Measurements from ENCODE around the gene SPTSSB. TPM values are rescaled to one million over a fixed set of nuclear protein-coding genes. Genes with fewer than 3 reads are reported as not detected.

Gene SPTSSB
- total RNA-seq, 3 donors from 2014 or later: 0.05 TPM; not detected in 2

GRCh38 chr3:161339517-161340500, 31.5 kb downstream of the SPTSSB start:
- Mint-ChIP-seq H3K9me3 (no peaks in the 10 kb centered on the region), H3K4me1 (ENCODE audit: low read depth) (no peaks in the 10 kb centered on the region), H3K4me3 (no peak overlapping the region), H3K36me3 (ENCODE audit: insufficient read depth) (no peaks in the 10 kb centered on the region), H3K27me3 (ENCODE audit: low read depth) (peaks cover 4% of the 10 kb centered on the region)
- no peak for ATAC-seq
- no peak for DNase-seq

GRCh38 chr3:161337311-161337710, 34.0 kb downstream of the SPTSSB start:
- Mint-ChIP-seq H3K9me3 (no peaks in the 10 kb centered on the region), H3K4me1 (ENCODE audit: low read depth) (no peaks in the 10 kb centered on the region), H3K4me3 (no peak overlapping the region), H3K36me3 (ENCODE audit: insufficient read depth) (no peaks in the 10 kb centered on the region), H3K27me3 (ENCODE audit: low read depth) (peaks cover 8% of the 10 kb centered on the region)
- ATAC-seq (no peak), DNase-seq (no peak)

GRCh38 chr3:161336661-161337060, 34.7 kb downstream of the SPTSSB start:
- peaks cover 4% of the 10 kb centered on the region for H3K27me3 Mint-ChIP-seq (ENCODE audit: low read depth)
- no peaks in the 10 kb centered on the region for H3K4me1 Mint-ChIP-seq (ENCODE audit: low read depth)

GRCh38 chr3:161333696-161334095, 37.6 kb downstream of the SPTSSB start:
- H3K36me3 Mint-ChIP-seq (ENCODE audit: insufficient read depth): no peaks in the 10 kb centered on the region
- H3K27me3 Mint-ChIP-seq (ENCODE audit: low read depth): peaks cover 12% of the 10 kb centered on the region
- DNase-seq (no peak), ATAC-seq (no peak)
- H3K9me3 Mint-ChIP-seq: no peaks in the 10 kb centered on the region
- H3K4me3 Mint-ChIP-seq: no peak overlapping the region
- no peaks in the 10 kb centered on the region for H3K4me1 Mint-ChIP-seq (ENCODE audit: low read depth)

More at GRCh38 chr3:161336661-161337060, 34.7 kb downstream of the SPTSSB start:
- DNase-seq (no peak), ATAC-seq (no peak)
- Mint-ChIP-seq H3K36me3 (ENCODE audit: insufficient read depth) (no peaks in the 10 kb centered on the region), H3K9me3 (no peaks in the 10 kb centered on the region), H3K4me3 (no peak overlapping the region)

GRCh38 chr3:161332792-161333191, 38.5 kb downstream of the SPTSSB start:
- H3K4me3 Mint-ChIP-seq: no peak overlapping the region
- DNase-seq: no peak
- H3K36me3 Mint-ChIP-seq (ENCODE audit: insufficient read depth): no peaks in the 10 kb centered on the region
- no peaks in the 10 kb centered on the region for H3K9me3 Mint-ChIP-seq
- no peaks in the 10 kb centered on the region for H3K4me1 Mint-ChIP-seq (ENCODE audit: low read depth)
- no peak for ATAC-seq
- peaks cover 12% of the 10 kb centered on the region for H3K27me3 Mint-ChIP-seq (ENCODE audit: low read depth)

GRCh38 chr3:161325059-161325458, 46.3 kb downstream of the SPTSSB start:
- Mint-ChIP-seq H3K4me3 (no peak overlapping the region), H3K27me3 (ENCODE audit: low read depth) (peaks cover 4% of the 10 kb centered on the region), H3K4me1 (ENCODE audit: low read depth) (no peaks in the 10 kb centered on the region), H3K9me3 (peaks cover 14% of the 10 kb centered on the region), H3K36me3 (ENCODE audit: insufficient read depth) (no peaks in the 10 kb centered on the region)
- ATAC-seq (no peak), DNase-seq (no peak)

- Mint-ChIP-seq H3K36me3 (ENCODE audit: insufficient read depth) (no peaks in the 10 kb centered on the region), H3K9me3 (peaks cover 14% of the 10 kb centered on the region)
Measured at GRCh38 chr3:161323926-161324621, 47.2 kb downstream of the SPTSSB start.

GRCh38 chr3:161322781-161323568, 48.3 kb downstream of the SPTSSB start:
- no peaks in the 10 kb centered on the region for H3K4me1 Mint-ChIP-seq (ENCODE audit: low read depth)
- no peak overlapping the region for H3K4me3 Mint-ChIP-seq
- DNase-seq (no peak), ATAC-seq (no peak)
- no peaks in the 10 kb centered on the region for H3K36me3 Mint-ChIP-seq (ENCODE audit: insufficient read depth)
- H3K9me3 Mint-ChIP-seq: peaks cover 14% of the 10 kb centered on the region
- peaks cover 5% of the 10 kb centered on the region for H3K27me3 Mint-ChIP-seq (ENCODE audit: low read depth)

More at GRCh38 chr3:161323926-161324621, 47.2 kb downstream of the SPTSSB start:
- ATAC-seq (no peak), DNase-seq (no peak)
- Mint-ChIP-seq H3K4me3 (no peak overlapping the region), H3K27me3 (ENCODE audit: low read depth) (no peaks in the 10 kb centered on the region), H3K4me1 (ENCODE audit: low read depth) (no peaks in the 10 kb centered on the region)

- peaks cover 11% of the 10 kb centered on the region for H3K9me3 Mint-ChIP-seq
- no peak for ATAC-seq
- no peak overlapping the region for H3K4me3 Mint-ChIP-seq
- no peak for DNase-seq
- peaks cover 5% of the 10 kb centered on the region for H3K27me3 Mint-ChIP-seq (ENCODE audit: low read depth)
- no peaks in the 10 kb centered on the region for H3K36me3 Mint-ChIP-seq (ENCODE audit: insufficient read depth)
- peaks cover 6% of the 10 kb centered on the region for H3K4me1 Mint-ChIP-seq (ENCODE audit: low read depth)
Measured at GRCh38 chr3:161320837-161321236, 50.5 kb downstream of the SPTSSB start.

- ATAC-seq (no peak), DNase-seq (no peak)
- peaks cover 6% of the 10 kb centered on the region for H3K4me1 Mint-ChIP-seq (ENCODE audit: low read depth)
- H3K27me3 Mint-ChIP-seq (ENCODE audit: low read depth): peaks cover 5% of the 10 kb centered on the region
- no peaks in the 10 kb centered on the region for H3K36me3 Mint-ChIP-seq (ENCODE audit: insufficient read depth)
- H3K4me3 Mint-ChIP-seq: no peak overlapping the region
- H3K9me3 Mint-ChIP-seq: peaks cover 11% of the 10 kb centered on the region
Measured at GRCh38 chr3:161319867-161320266, 51.5 kb downstream of the SPTSSB start.

- Mint-ChIP-seq H3K9me3 (peaks cover 11% of the 10 kb centered on the region), H3K4me3 (no peak overlapping the region), H3K27me3 (ENCODE audit: low read depth) (peaks cover 7% of the 10 kb centered on the region), H3K36me3 (ENCODE audit: insufficient read depth) (no peaks in the 10 kb centered on the region), H3K4me1 (ENCODE audit: low read depth) (peaks cover 25% of the 10 kb centered on the region)
- DNase-seq (no peak), ATAC-seq (no peak)
Measured at GRCh38 chr3:161317077-161317476, 54.2 kb downstream of the SPTSSB start.

GRCh38 chr3:161316006-161316689, 55.2 kb downstream of the SPTSSB start:
- no peak for DNase-seq
- peaks cover 32% of the 10 kb centered on the region for H3K4me1 Mint-ChIP-seq (ENCODE audit: low read depth)
- peaks cover 7% of the 10 kb centered on the region for H3K9me3 Mint-ChIP-seq
- no peak for ATAC-seq
- H3K4me3 Mint-ChIP-seq: no peak overlapping the region
- H3K27me3 Mint-ChIP-seq (ENCODE audit: low read depth): peaks cover 7% of the 10 kb centered on the region
- H3K36me3 Mint-ChIP-seq (ENCODE audit: insufficient read depth): no peaks in the 10 kb centered on the region

- no peak for DNase-seq
- no peak for ATAC-seq
- H3K27me3 Mint-ChIP-seq (ENCODE audit: low read depth): peaks cover 7% of the 10 kb centered on the region
Measured at GRCh38 chr3:161314836-161315395, 56.4 kb downstream of the SPTSSB start.

More at GRCh38 chr3:161314836-161315395, 56.4 kb downstream of the SPTSSB start:
- Mint-ChIP-seq H3K9me3 (no peaks in the 10 kb centered on the region), H3K4me3 (no peak overlapping the region), H3K36me3 (ENCODE audit: insufficient read depth) (no peaks in the 10 kb centered on the region), H3K4me1 (ENCODE audit: low read depth) (peaks cover 45% of the 10 kb centered on the region)
